ENCODE results near the gene ANO1.

The ANO1 gene

GRCh38 chr11:70099578-70100279 lies 21.6 kb downstream of the ANO1 start:
- DNase-seq = no peak

- DNase-seq = no peak
Measured at GRCh38 chr11:70100280-70100603, 22.1 kb downstream of the ANO1 start.

- no peak for DNase-seq
Measured at GRCh38 chr11:70100791-70101190, 22.7 kb downstream of the ANO1 start.

- no peak for DNase-seq
Measured at GRCh38 chr11:70103256-70103975, 25.3 kb downstream of the ANO1 start.

GRCh38 chr11:70104419-70104818 lies 26.3 kb downstream of the ANO1 start:
- DNase-seq = no peak

GRCh38 chr11:70104961-70105360 lies 26.8 kb downstream of the ANO1 start:
- DNase-seq = no peak

GRCh38 chr11:70105369-70105754 lies 27.2 kb downstream of the ANO1 start:
- DNase-seq = no peak

- DNase-seq = no peak
Measured at GRCh38 chr11:70105755-70106571, 27.8 kb downstream of the ANO1 start.

GRCh38 chr11:70106757-70107156 lies 28.6 kb downstream of the ANO1 start:
- DNase-seq = no peak

- DNase-seq = no peak
Measured at GRCh38 chr11:70107191-70107590, 29.1 kb downstream of the ANO1 start.

GRCh38 chr11:70107756-70108155 lies 29.6 kb downstream of the ANO1 start:
- DNase-seq = no peak

GRCh38 chr11:70108250-70108649 lies 30.1 kb downstream of the ANO1 start:
- no peak for DNase-seq

GRCh38 chr11:70109006-70109405 lies 30.9 kb downstream of the ANO1 start:
- no peak for DNase-seq

GRCh38 chr11:70109903-70110302 lies 31.8 kb downstream of the ANO1 start:
- no peak for DNase-seq

- no peak for DNase-seq
Measured at GRCh38 chr11:70110538-70111055, 32.5 kb downstream of the ANO1 start.

GRCh38 chr11:70111269-70112016 lies 33.3 kb downstream of the ANO1 start:
- no peak for DNase-seq

GRCh38 chr11:70112017-70112434 lies 33.9 kb downstream of the ANO1 start:
- DNase-seq = no peak

- DNase-seq = no peak
Measured at GRCh38 chr11:70113801-70114200, 35.7 kb downstream of the ANO1 start.

GRCh38 chr11:70115778-70116177 lies 37.7 kb downstream of the ANO1 start:
- DNase-seq = no peak

GRCh38 chr11:70116386-70117065 lies 38.4 kb downstream of the ANO1 start:
- no peak for DNase-seq

GRCh38 chr11:70117567-70118145 lies 39.5 kb downstream of the ANO1 start:
- no peak for DNase-seq

GRCh38 chr11:70118642-70119041 lies 40.5 kb downstream of the ANO1 start:
- no peak for DNase-seq

All from activated CD4-positive, alpha-beta T cell treated with anti-CD3 and anti-CD28 coated beads, Interleukin-2, amount 50 U/mL, for 1 hour (primary cell).